PC-9 (cell line): ENCODE data around the gene GBX1. TPM values are rescaled to one million over a fixed set of nuclear protein-coding genes. Genes with fewer than 3 reads are reported as not detected.

Experiments used
- BruUV-seq: library from RNA; stranded (reverse); fragments of 400-500 nt; replicated peaks from 2 replicates; lab custom pipeline; 2021; lab: Mats Ljungman, UMichigan
- CTCF ChIA-PET: fragments of 300-600 bp; sonication (Branson Sonifier 250); formaldehyde crosslinking; loops from one replicate; lab custom pipeline; 2022; ENCODE audit warnings: antibody characterized with exemption; lab: Charles Lee
- POLR2A ChIA-PET: fragments of 300-600 bp; sonication (Branson Sonifier 250); formaldehyde crosslinking; loops from one replicate; lab custom pipeline; 2022; ENCODE audit warnings: antibody characterized with exemption; ENCODE audit not compliant: unreplicated experiment; lab: Charles Lee
- DNase-seq, 2 experiments: peaks; one replicate each; pipeline versions ENCODE4 v3.0.0 to v3.0.0-alpha.2; 2015 to 2022; ENCODE audit warnings: mixed read lengths in 1 of 2
- H2AFZ ChIP-seq: fragments of 200-600 bp; sonication (generic); 2 replicates; pipeline ENCODE4 v1.8.1; 2017; ENCODE audit warnings: antibody characterized with exemption
- H3F3A ChIP-seq: fragments of 200-600 bp; sonication (generic); 2 replicates; pipeline ENCODE4 v1.8.1; 2017; ENCODE audit warnings: antibody characterized with exemption, mild to moderate bottlenecking, low read depth; ENCODE audit not compliant: insufficient read depth
- H3K27ac ChIP-seq: fragments of 200-600 bp; sonication (generic); 2 replicates; pipeline ENCODE4 v1.6.1; 2016; ENCODE audit warnings: mixed run types
- H3K27me3 ChIP-seq: fragments of 200-600 bp; sonication (generic); 2 replicates; pipeline ENCODE4 v1.6.1; 2016; ENCODE audit warnings: low read depth, mixed run types; ENCODE audit not compliant: insufficient read depth
- H3K36me3 ChIP-seq: fragments of 200-600 bp; sonication (generic); 2 replicates; pipeline ENCODE4 v1.6.1; 2016; ENCODE audit warnings: low read depth, mixed run types
- H3K4me1 ChIP-seq: fragments of 200-600 bp; sonication (generic); replicated peaks from 2 replicates; pipeline ENCODE4 v1.6.1; 2016; ENCODE audit warnings: mixed run types; ENCODE audit not compliant: insufficient read depth
- H3K4me2 ChIP-seq: fragments of 200-600 bp; sonication (generic); 2 replicates; pipeline ENCODE4 v1.6.1; 2017; ENCODE audit warnings: mixed run types
- H3K4me3 ChIP-seq: fragments of 200-600 bp; sonication (generic); 2 replicates; pipeline ENCODE4 v1.6.1; 2016; ENCODE audit warnings: mixed run types
- H3K79me2 ChIP-seq: fragments of 200-600 bp; sonication (generic); 2 replicates; pipeline ENCODE4 v1.6.1; 2017; ENCODE audit warnings: low read depth, mixed run types
- H3K9me2 ChIP-seq: fragments of 200-600 bp; sonication (generic); 2 replicates; pipeline ENCODE4 v1.8.1; 2017; ENCODE audit warnings: mild to moderate bottlenecking; ENCODE audit not compliant: insufficient read depth
- H3K9me3 ChIP-seq: fragments of 200-600 bp; sonication (generic); 2 replicates; pipeline ENCODE4 v1.8.1; 2016; ENCODE audit warnings: low read depth; ENCODE audit not compliant: insufficient read depth
- H4K20me1 ChIP-seq: fragments of 200-600 bp; sonication (generic); 2 replicates; pipeline ENCODE4 v1.8.1; 2017; ENCODE audit not compliant: insufficient read depth
- EZH2 ChIP-seq: fragments of 200-600 bp; sonication (generic); IDR thresholded peaks from 2 replicates; pipeline ENCODE4 v1.8.0; 2017; ENCODE audit warnings: antibody characterized with exemption, low read depth
- intact Hi-C: fragments of 100-400 bp; cut with micrococcal nuclease; formaldehyde crosslinking; loops from one replicate; pipeline ENCODE4 v1.10.0; 2022; ENCODE audit not compliant: unreplicated experiment
- total RNA-seq: library from RNA; stranded (reverse); gene quantifications from 2 replicates; pipeline ENCODE4 v1.2.3, GENCODE V29; 2021
- TF ChIP-seq, protein P1 (sequence below): fragments of 200-600 bp; sonication (generic); conservative IDR thresholded peaks from 2 replicates; pipeline ENCODE4 v1.6.1; 2017; ENCODE audit warnings: mixed run types, antibody characterized with exemption, mild to moderate bottlenecking, moderate library complexity

Gene GBX1
- total RNA-seq, 1 experiment from 2014 or later: not detected

DNA sequence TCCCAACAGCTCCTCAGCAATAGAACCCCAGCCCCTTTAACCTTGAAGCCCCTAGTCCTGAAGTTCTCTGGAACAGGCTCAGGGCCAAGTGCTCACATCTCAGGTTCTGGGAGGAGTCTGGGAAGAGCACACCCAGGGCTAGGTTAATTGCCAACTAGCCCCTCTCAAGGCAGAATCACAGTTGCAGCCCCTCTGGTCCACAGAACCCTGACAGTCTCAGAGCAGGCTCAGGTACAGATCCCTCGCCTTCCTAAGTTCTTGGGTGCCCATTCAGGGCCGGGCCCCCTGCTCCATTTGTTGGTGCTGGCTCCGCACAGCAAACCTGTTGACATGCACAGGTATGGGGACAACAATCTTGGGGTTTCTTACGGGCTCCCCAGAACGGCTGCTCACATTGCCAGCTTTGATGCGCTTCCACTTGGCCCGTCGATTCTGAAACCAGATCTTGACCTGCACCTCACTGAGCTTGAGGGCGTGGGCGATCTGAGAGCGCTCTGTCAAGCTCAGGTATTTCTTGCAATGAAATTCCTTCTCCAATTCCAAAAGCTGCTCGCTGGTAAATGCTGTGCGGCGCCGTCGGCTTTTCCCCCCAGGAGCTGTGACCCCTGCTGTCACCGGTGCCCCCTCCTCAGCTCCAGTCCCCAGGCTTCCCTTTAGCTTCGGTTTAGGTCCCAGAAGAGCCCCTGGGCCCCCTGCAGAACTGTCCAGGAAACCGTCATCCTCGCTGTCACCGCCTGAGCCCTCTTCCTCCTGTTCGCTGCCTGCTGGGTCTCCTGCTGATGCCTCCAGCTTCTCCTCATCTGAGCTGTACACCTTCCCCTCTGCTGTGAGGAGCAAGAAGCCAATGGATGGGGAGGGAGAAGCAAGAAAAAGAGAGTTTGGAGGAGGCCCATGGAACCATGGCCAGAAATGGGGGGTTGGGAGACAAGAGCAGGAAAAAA is 18.9 kb downstream of the GBX1 start:
- H3K27ac ChIP-seq: no peak overlapping the region
- CTCF ChIA-PET: interaction anchor here (0.5 kb wide), 1 partner anchor 301 kb away, joined by 3 read pairs; no protein-coding TSS in a partner anchor
- no peaks in the 10 kb centered on the region for H3K79me2 ChIP-seq
- no TSS peak for BruUV-seq
- no peak for DNase-seq
- peaks cover 32% of the 10 kb centered on the region for H3K27me3 ChIP-seq
- TF ChIP-seq EZH2: no peak
- TF ChIP-seq, protein P1, sequence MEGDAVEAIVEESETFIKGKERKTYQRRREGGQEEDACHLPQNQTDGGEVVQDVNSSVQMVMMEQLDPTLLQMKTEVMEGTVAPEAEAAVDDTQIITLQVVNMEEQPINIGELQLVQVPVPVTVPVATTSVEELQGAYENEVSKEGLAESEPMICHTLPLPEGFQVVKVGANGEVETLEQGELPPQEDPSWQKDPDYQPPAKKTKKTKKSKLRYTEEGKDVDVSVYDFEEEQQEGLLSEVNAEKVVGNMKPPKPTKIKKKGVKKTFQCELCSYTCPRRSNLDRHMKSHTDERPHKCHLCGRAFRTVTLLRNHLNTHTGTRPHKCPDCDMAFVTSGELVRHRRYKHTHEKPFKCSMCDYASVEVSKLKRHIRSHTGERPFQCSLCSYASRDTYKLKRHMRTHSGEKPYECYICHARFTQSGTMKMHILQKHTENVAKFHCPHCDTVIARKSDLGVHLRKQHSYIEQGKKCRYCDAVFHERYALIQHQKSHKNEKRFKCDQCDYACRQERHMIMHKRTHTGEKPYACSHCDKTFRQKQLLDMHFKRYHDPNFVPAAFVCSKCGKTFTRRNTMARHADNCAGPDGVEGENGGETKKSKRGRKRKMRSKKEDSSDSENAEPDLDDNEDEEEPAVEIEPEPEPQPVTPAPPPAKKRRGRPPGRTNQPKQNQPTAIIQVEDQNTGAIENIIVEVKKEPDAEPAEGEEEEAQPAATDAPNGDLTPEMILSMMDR: no peak
- no peaks in the 10 kb centered on the region for H3K36me3 ChIP-seq
- POLR2A ChIA-PET: interaction anchor here (0.7 kb wide), 1 partner anchor 9 kb away, joined by 4 read pairs; no protein-coding TSS in a partner anchor
- H3K4me1 ChIP-seq: no peaks in the 10 kb centered on the region
- H3F3A ChIP-seq: peaks cover 2% of the 10 kb centered on the region; the same call in 1 of the 2 replicates
- H3K4me2 ChIP-seq: no peak overlapping the region
- H4K20me1 ChIP-seq: no peaks in the 10 kb centered on the region
- intact Hi-C loops: no loop called here
- no peak overlapping the region for H2AFZ ChIP-seq
- H3K9me2 ChIP-seq: no peaks in the 10 kb centered on the region
- no peak overlapping the region for H3K4me3 ChIP-seq
- no peaks in the 10 kb centered on the region for H3K9me3 ChIP-seq

DNA sequence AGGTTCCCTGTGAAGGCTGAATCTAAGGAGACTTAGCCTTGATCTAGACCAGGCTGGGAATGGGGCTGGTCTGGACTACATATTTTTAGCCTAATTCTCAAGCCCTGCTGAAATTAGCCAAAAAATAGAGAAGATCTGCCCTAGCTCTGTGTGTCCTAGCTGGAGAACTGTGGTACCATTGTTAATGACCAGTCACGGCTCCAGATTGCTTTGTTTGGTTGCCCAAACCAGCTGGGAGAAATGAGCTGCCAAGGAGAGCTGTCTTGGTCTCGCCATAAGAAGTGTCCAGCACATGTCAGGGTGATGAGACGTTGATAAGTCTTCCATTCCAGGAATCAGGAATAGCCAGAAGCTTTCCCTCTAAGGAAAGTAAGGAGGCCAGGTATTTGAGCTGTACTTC is 20.7 kb downstream of the GBX1 start:
- peaks cover 20% of the 10 kb centered on the region for H3K27me3 ChIP-seq
- H3K27ac ChIP-seq: no peak overlapping the region
- H3K36me3 ChIP-seq: no peaks in the 10 kb centered on the region
- no peak overlapping the region for H3K4me3 ChIP-seq
- ChIA-PET POLR2A (no interaction called here), CTCF (no interaction called here)
- H3K9me2 ChIP-seq: no peaks in the 10 kb centered on the region
- TF ChIP-seq, protein P1: no peak
- TF ChIP-seq EZH2: no peak
- intact Hi-C loops: no loop called here
- DNase-seq: no peak
- H3K4me2 ChIP-seq: no peak overlapping the region
- H3K9me3 ChIP-seq: no peaks in the 10 kb centered on the region
- no peaks in the 10 kb centered on the region for H4K20me1 ChIP-seq
- H3F3A ChIP-seq: peaks cover 2% of the 10 kb centered on the region; the same call in 1 of the 2 replicates
- no peaks in the 10 kb centered on the region for H3K4me1 ChIP-seq
- BruUV-seq: no TSS peak
- H2AFZ ChIP-seq: no peak overlapping the region
- H3K79me2 ChIP-seq: no peaks in the 10 kb centered on the region

- H4K20me1 ChIP-seq: no peaks in the 10 kb centered on the region; the same call in 1 of the 2 replicates
These were observed 23.1 kb downstream of the GBX1 start for GRCh38 chr7:151144387-151144786.

More at GRCh38 chr7:151144387-151144786, 23.1 kb downstream of the GBX1 start:
- Histone ChIP-seq H3K9me3 (no peaks in the 10 kb centered on the region), H3K27ac (no peak overlapping the region), H2AFZ (no peak overlapping the region), H3K4me3 (no peak overlapping the region), H3K79me2 (no peaks in the 10 kb centered on the region), H3K27me3 (no peaks in the 10 kb centered on the region), H3K9me2 (no peaks in the 10 kb centered on the region), H3K4me2 (no peak overlapping the region), H3K36me3 (no peaks in the 10 kb centered on the region), H3F3A (peaks cover 2% of the 10 kb centered on the region; the same call in 1 of the 2 replicates), H3K4me1 (no peaks in the 10 kb centered on the region)
- BruUV-seq: no TSS peak
- intact Hi-C loops: no loop called here
- TF ChIP-seq, protein P1: no peak
- TF ChIP-seq EZH2: no peak
- ChIA-PET CTCF (interaction anchor here (0.9 kb wide), 1 partner anchor 100 kb away, joined by 6 read pairs; no protein-coding TSS in a partner anchor), POLR2A (no interaction called here)
- DNase-seq: no peak
